Naive thymus-derived CD8-positive, alpha-beta T cell (primary cell): ENCODE data around the gene HDAC4. TPM values are rescaled to one million over a fixed set of nuclear protein-coding genes. Genes with fewer than 3 reads are reported as not detected.

Source experiments
- ATAC-seq, 2 donors: fragments of 150-1000 bp; cut with Tn5 transposase in 1 of 2; sonication (Bioruptor Pico), chemical (Tn5 transposase) in 1 of 2; 1 replicate in 1 of 2; 2 replicates in 1 of 2; pipeline ENCODE4 v1.10.0; 2021; ENCODE audit warnings: mild to moderate bottlenecking in 2 of 2, moderate library complexity in 2 of 2
- POLR2A ChIA-PET: fragments of 350-600 bp; sonication (Branson Sonifier 250); formaldehyde crosslinking; loops from one replicate; lab custom pipeline; 2021; ENCODE audit warnings: antibody characterized with exemption; lab: Charles Lee
- DNase-seq, 10 donors: peaks; one replicate each; pipeline versions ENCODE4 v3.0.0 to v3.0.0-alpha.2; 2020 to 2022
- H3K27ac Mint-ChIP-seq, 10 donors: one replicate each; pipeline ENCODE4 v1.8.0; 2020 to 2022; ENCODE audit warnings: mild to moderate bottlenecking in 10 of 10, mixed read lengths in 10 of 10, moderate library complexity in 4 of 10, inconsistent platforms in 1 of 10
- H3K27me3 Mint-ChIP-seq, 5 donors: one replicate each; pipeline ENCODE4 v1.8.0; 2021 to 2022; ENCODE audit warnings: mixed read lengths in 5 of 5
- H3K36me3 Mint-ChIP-seq, 3 donors: one replicate each; pipeline ENCODE4 v1.8.0; 2020 to 2022; ENCODE audit warnings: mixed read lengths in 3 of 3, mild to moderate bottlenecking in 2 of 3, inconsistent platforms in 1 of 3
- H3K4me1 Mint-ChIP-seq, 4 donors: one replicate each; pipeline ENCODE4 v1.8.0; 2021 to 2022; ENCODE audit warnings: mixed read lengths in 4 of 4
- H3K4me3 Mint-ChIP-seq, 10 donors: one replicate each; pipeline ENCODE4 v1.8.0; 2020 to 2022; ENCODE audit warnings: mild to moderate bottlenecking in 10 of 10, mixed read lengths in 10 of 10, moderate library complexity in 6 of 10, inconsistent platforms in 1 of 10
- H3K9me3 Mint-ChIP-seq, 9 donors: one replicate each; pipeline ENCODE4 v1.8.0; 2020 to 2022; ENCODE audit warnings: mixed read lengths in 9 of 9, mild to moderate bottlenecking in 3 of 9, inconsistent platforms in 1 of 9, moderate library complexity in 1 of 9
- polyA plus RNA-seq, 3 donors: library from polyadenylated mRNA; unstranded; fragments of 300-500 nt; fragmentation: Illumina TruSeq; gene quantifications; one replicate each; pipeline ENCODE4 v1.2.3, GENCODE V29; 2021
- total RNA-seq, 8 experiments: library from RNA in 2 of 8; stranded (reverse) in 2 of 8; gene quantifications; one replicate each; pipeline ENCODE4 v1.2.3 and lab custom pipeline; 2021 to 2026

Gene HDAC4
- total and polyA plus RNA-seq, 5 experiments from 2014 or later: 2.8 to 37.3 (median 10.1) TPM

DNA sequence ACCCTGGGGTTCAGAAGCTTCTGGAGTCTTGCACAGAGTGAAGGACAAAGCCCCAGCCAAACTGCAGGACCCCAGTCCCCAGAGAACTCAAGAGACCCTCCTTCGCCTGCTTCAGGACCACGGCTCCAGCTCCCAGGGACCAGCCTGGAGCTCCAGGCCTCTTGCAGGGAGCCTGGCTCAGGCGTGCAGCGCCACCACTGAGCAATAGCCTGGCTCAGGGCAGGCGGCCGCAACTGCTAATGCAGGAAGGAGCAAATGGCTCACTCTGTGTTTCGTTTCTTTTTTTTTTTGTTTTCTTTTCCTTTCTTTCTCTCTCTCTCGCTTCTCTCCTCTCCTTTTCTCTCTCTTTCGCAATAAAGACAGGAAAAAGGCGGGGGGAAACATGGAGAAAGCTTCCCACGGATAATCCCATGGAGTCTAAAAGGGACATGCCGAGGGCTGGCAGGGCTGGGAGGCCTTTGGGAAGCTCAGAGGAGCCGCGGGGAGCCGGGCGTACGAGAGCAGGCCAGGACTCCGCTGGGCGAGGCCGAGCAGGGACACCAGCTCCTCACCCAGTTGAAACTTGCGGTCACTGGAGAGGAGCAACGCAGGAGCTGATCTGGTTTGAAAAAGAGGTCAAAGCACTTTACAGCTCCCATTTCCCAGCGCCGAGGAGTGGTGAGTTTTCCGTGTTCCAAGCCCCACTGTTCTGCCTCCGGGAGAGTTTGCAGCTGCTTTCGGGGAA lies 308.1 kb downstream of the HDAC4 start:
- Mint-ChIP-seq H3K36me3 (peaks cover 4 to 28% (median 12%) of the 10 kb centered on the region in 3 donors), H3K4me1 (no peaks in the 10 kb centered on the region), H3K9me3 (no peaks in the 10 kb centered on the region), H3K27me3 (no peaks in the 10 kb centered on the region), H3K4me3 (no peak overlapping the region), H3K27ac (no peak overlapping the region)
- POLR2A ChIA-PET: no interaction called here
- no peak for ATAC-seq
- DNase-seq: no peak

DNA sequence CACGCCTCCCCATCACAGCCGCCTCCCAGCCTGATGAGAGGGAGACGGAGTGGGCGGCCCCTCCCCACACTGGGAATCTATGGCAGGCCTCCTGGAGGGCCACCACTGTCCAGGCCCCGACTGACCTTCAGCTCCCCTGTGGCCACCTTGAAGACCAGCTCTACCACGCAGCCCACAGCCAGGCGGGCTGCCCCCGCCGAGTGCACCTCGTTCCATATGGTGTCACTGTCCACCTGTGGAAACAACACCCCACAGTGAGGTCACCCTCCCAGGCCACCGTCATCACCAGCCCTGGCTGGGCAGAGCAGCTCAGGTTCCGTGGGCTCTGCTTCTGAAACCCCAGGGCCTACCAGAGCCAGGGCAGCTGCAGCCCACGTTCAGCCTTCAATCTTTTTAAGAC lies 310.9 kb downstream of the HDAC4 start:
- no peak overlapping the region for H3K27ac Mint-ChIP-seq
- H3K36me3 Mint-ChIP-seq: peaks cover 4 to 30% (median 12%) of the 10 kb centered on the region in 3 donors
- H3K4me1 Mint-ChIP-seq: peaks cover 0 to 5% (median 0%) of the 10 kb centered on the region in 4 donors
- POLR2A ChIA-PET: no interaction called here
- no peaks in the 10 kb centered on the region for H3K9me3 Mint-ChIP-seq
- ATAC-seq: no peak
- H3K27me3 Mint-ChIP-seq: no peaks in the 10 kb centered on the region
- H3K4me3 Mint-ChIP-seq: no peak overlapping the region
- DNase-seq: no peak

DNA sequence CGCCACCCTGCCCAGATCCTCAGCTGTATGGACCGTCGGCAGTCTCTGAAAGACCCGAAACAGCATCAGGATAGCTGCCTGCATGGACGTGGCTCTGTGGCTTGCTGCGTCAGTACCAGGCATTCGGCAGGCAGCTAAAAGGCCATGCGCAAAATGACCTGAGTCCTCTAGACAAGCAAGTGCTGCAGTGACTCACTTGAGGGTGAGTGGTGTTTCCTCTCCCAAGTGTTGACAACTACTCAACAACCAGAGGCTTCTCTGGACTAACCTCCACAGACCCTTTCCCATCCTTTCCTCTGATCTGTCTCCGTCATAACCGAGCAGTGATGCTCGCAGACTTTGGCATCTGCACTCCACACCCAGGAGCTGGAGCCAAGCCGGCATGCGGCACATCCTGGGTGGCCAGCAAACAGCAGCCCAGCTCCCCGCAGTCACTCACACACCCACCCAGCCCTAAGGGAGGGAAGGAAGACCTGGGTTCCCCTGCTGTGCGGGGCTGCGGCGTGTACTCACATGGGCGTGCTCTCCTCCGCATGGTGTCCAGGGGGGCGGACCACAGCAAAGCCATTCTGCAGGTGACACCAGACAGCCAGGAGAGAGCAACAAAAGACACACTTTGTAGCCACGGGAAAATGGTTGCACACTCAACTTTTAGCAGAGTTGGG lies 313.6 kb downstream of the HDAC4 start:
- peaks cover 0 to 10% (median 0%) of the 10 kb centered on the region in 4 donors for H3K4me1 Mint-ChIP-seq
- ATAC-seq (no peak), DNase-seq (no peak)
- H3K9me3 Mint-ChIP-seq: no peaks in the 10 kb centered on the region
- H3K27ac Mint-ChIP-seq: peak overlapping the region in 1 of 10 donors; percentile 43
- POLR2A ChIA-PET: no interaction called here
- H3K36me3 Mint-ChIP-seq: peaks cover 4 to 31% (median 12%) of the 10 kb centered on the region in 3 donors
- no peaks in the 10 kb centered on the region for H3K27me3 Mint-ChIP-seq
- no peak overlapping the region for H3K4me3 Mint-ChIP-seq

DNA sequence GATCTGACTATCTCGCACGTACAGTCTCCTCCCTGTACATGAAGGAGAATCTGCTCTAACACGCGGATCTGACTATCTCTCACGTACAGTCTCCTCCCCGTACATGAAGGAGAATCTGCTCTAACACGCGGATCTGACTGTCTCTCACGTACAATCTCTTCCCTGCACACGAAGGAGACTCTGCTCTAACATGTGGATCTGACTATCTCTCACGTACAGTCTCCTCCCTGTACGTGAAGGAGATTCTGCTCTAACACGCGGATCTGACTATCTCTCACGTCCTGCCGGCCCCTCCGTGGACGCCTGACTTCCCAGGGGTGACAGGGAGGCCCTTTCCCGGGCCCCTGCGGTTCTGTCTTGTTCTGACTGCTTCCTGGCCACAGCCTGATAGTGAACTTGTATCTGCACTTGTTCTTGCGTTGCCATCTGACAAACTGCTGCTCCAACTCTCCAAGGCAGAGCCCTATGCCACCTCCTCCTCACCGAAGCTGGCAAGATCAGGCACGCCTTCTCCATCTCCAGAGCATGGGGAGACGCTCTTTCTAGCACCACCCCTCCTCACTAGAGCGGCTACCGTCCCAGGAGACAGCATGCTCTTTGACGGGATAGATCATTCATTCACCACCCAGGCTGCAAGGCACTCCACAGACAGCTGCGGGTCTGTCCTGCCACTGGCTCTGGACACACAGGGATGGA lies 314.3 kb downstream of the HDAC4 start:
- DNase-seq (no peak), ATAC-seq (no peak)
- no peak overlapping the region for H3K4me3 Mint-ChIP-seq
- no peaks in the 10 kb centered on the region for H3K27me3 Mint-ChIP-seq
- H3K27ac Mint-ChIP-seq: peak overlapping the region in 5 of 10 donors; percentile 4 to 87 (median 66)
- no peaks in the 10 kb centered on the region for H3K9me3 Mint-ChIP-seq
- POLR2A ChIA-PET: no interaction called here
- H3K36me3 Mint-ChIP-seq: peaks cover 4 to 32% (median 12%) of the 10 kb centered on the region in 3 donors
- peaks cover 0 to 10% (median 0%) of the 10 kb centered on the region in 4 donors for H3K4me1 Mint-ChIP-seq

DNA sequence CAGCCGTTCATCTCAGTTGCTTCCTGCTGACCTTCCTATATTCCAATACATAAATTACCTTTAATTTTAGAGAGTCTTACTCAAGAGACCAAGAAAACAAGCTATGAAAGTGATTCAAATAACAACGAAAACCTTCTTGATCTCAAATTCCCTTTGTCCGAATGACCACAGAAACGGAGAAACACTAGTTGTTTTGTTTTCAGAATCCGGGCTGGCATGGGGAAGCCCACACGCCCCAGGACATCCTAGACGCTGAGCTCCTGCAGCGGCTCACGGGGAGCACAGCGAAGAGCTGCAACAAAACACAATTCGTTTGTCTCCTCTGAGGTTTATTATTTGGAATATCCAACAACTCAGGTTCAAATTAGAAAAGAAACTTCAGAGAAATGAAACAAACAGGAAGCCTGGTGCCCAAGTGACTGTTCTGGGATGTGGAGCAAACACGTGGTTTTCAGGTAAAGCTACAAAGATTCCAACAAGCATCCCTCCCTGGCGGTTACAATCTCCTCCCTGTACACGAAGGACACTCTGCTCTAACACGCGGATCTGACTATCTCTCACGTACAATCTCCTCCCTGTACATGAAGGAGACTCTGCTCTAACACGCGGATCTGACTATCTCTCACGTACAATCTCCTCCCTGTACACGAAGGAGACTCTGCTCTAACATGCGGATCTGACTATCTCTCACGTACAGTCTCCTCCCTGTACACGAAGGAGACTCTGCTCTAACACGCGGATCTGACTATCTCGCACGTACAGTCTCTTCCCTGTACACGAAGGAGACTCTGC lies 315.4 kb downstream of the HDAC4 start:
- H3K27ac Mint-ChIP-seq: peak overlapping the region in 3 of 10 donors; percentile 53 to 79 (median 63)
- no peak overlapping the region for H3K4me3 Mint-ChIP-seq
- POLR2A ChIA-PET: no interaction called here
- ATAC-seq (no peak), DNase-seq (no peak)
- H3K36me3 Mint-ChIP-seq: peaks cover 4 to 34% (median 15%) of the 10 kb centered on the region in 3 donors
- peaks cover 0 to 10% (median 0%) of the 10 kb centered on the region in 4 donors for H3K4me1 Mint-ChIP-seq
- H3K9me3 Mint-ChIP-seq: no peaks in the 10 kb centered on the region
- no peaks in the 10 kb centered on the region for H3K27me3 Mint-ChIP-seq

DNA sequence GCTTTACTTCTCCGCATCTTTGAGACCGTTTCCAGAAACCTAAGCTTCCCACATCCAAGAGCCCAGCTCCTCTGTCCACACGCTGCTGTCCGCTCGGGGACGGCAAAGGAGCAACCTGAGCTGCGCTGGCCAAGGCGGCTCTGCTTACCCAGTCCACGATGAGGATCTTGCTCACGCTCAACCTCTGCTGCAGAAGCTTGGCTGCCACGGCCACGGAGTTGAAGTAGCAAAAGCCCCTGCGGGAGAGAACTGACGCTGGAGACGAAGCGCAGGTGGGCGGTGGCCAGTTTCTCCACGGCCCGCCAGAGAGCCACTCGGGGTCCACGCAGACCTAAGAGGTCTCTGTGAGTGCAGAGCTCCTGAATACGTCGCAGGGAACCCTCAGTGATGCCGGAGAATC lies 316.8 kb downstream of the HDAC4 start:
- Mint-ChIP-seq H3K27me3 (no peaks in the 10 kb centered on the region), H3K9me3 (no peaks in the 10 kb centered on the region), H3K4me3 (no peak overlapping the region), H3K27ac (peak overlapping the region in 1 of 10 donors; percentile 63), H3K36me3 (peaks cover 4 to 39% (median 14%) of the 10 kb centered on the region in 3 donors), H3K4me1 (peaks cover 0 to 10% (median 0%) of the 10 kb centered on the region in 4 donors)
- POLR2A ChIA-PET: no interaction called here
- DNase-seq: no peak
- ATAC-seq: no peak

DNA sequence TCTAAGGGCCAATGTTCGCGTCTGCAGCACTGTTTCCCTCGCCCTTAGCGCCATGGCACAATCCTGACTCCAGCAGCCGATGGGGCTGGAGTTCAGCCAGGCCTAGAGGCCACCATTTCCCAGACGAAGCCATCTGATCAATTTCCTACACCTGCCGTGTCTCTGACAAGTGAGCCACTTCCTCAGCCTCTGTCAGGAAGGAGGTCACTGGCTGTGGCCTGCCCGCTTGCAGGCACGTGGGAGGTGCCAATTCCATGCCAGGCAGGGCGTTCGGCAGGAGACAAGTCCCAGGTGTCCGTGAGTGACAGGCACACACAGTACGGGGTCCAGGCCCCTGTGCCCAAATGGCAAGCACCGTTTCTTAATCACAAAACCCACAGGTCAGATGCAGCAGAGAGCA lies 318.4 kb downstream of the HDAC4 start:
- no peak overlapping the region for H3K4me3 Mint-ChIP-seq
- peaks cover 0 to 45% (median 11%) of the 10 kb centered on the region in 3 donors for H3K36me3 Mint-ChIP-seq
- no peaks in the 10 kb centered on the region for H3K9me3 Mint-ChIP-seq
- H3K4me1 Mint-ChIP-seq: peaks cover 0 to 10% (median 0%) of the 10 kb centered on the region in 4 donors
- POLR2A ChIA-PET: no interaction called here
- DNase-seq (no peak), ATAC-seq (no peak)
- no peaks in the 10 kb centered on the region for H3K27me3 Mint-ChIP-seq
- H3K27ac Mint-ChIP-seq: no peak overlapping the region

DNA sequence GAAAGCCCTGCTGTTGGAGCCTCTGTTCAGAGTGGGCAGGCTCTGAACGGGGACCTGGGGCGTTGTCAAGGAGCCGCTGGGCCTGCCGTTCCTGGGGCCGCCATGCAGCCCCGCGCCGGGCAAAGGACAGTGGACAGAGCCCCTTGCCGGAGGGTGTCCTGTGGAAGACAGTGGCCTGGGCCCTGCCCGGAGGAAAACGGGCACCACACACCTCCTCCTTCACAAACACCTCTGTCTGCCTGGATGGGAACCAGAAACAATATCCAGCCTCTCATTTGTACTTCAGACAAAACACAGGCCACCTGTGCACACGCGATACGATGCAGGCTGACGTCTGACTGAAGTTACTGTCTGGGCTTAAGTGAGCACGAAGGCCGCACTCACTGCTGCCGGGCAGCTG lies 319.2 kb downstream of the HDAC4 start:
- POLR2A ChIA-PET: no interaction called here
- peaks cover 0 to 53% (median 12%) of the 10 kb centered on the region in 3 donors for H3K36me3 Mint-ChIP-seq
- H3K27me3 Mint-ChIP-seq: no peaks in the 10 kb centered on the region
- H3K4me3 Mint-ChIP-seq: no peak overlapping the region
- ATAC-seq: no peak
- DNase-seq: no peak
- peak overlapping the region in 1 of 10 donors; percentile 73 for H3K27ac Mint-ChIP-seq
- peaks cover 0 to 9% (median 0%) of the 10 kb centered on the region in 4 donors for H3K4me1 Mint-ChIP-seq
- no peaks in the 10 kb centered on the region for H3K9me3 Mint-ChIP-seq

DNA sequence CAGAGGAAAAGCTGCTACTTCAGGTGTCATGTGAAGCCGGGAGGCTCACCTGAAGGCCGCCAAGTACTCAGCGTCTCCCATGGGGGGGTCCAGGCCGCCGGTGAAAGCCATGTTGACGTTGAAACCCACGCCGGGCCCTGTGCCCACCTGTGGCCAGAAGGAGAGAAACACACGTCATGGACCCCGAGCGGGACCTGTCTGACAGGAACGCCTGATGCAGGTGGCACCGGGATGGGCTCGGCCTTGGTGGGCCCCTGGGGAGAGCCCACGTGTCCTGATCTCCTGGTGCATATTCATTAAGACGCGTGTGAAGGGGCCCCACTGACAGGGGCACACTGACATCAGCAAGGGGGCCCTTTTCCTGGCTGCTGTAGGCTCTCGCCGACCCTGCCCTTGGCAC lies 319.8 kb downstream of the HDAC4 start:
- no peaks in the 10 kb centered on the region for H3K27me3 Mint-ChIP-seq
- ATAC-seq: no peak
- no peak overlapping the region for H3K4me3 Mint-ChIP-seq
- POLR2A ChIA-PET: no interaction called here
- DNase-seq: no peak
- H3K36me3 Mint-ChIP-seq: peaks cover 0 to 56% (median 12%) of the 10 kb centered on the region in 3 donors
- H3K27ac Mint-ChIP-seq: peak overlapping the region in 4 of 10 donors; percentile 14 to 71 (median 42)
- no peaks in the 10 kb centered on the region for H3K9me3 Mint-ChIP-seq
- H3K4me1 Mint-ChIP-seq: peaks cover 0 to 7% (median 0%) of the 10 kb centered on the region in 4 donors

DNA sequence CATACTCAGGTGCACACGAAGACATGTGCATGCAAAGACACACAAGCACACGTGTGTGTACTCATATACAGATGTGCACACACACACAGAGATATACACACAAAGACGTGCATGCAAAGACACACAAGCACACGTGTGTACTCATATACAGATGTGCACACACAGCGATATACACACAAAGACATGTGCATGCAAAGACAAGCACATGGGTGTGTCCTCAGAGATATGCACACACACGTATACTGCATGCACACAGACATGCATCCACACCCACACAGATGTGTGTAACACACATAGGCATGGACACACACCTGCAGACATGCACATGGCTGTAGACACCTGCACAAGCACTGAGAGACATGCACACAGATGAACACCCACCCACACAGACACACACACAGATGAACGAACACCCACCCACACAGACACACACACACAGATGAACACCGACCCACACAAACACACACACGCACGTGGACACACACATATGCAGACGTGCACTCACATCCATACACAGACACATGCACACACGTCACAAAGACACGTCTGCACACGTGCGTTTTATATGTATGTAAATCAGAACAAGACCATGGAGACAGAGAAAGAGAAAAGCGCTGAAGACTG lies 321.0 kb downstream of the HDAC4 start:
- DNase-seq (no peak), ATAC-seq (no peak)
- Mint-ChIP-seq H3K9me3 (no peaks in the 10 kb centered on the region), H3K36me3 (peaks cover 0 to 57% (median 12%) of the 10 kb centered on the region in 3 donors), H3K4me1 (peaks cover 0 to 4% (median 0%) of the 10 kb centered on the region in 4 donors), H3K27me3 (no peaks in the 10 kb centered on the region), H3K27ac (no peak overlapping the region), H3K4me3 (no peak overlapping the region)
- POLR2A ChIA-PET: no interaction called here

DNA sequence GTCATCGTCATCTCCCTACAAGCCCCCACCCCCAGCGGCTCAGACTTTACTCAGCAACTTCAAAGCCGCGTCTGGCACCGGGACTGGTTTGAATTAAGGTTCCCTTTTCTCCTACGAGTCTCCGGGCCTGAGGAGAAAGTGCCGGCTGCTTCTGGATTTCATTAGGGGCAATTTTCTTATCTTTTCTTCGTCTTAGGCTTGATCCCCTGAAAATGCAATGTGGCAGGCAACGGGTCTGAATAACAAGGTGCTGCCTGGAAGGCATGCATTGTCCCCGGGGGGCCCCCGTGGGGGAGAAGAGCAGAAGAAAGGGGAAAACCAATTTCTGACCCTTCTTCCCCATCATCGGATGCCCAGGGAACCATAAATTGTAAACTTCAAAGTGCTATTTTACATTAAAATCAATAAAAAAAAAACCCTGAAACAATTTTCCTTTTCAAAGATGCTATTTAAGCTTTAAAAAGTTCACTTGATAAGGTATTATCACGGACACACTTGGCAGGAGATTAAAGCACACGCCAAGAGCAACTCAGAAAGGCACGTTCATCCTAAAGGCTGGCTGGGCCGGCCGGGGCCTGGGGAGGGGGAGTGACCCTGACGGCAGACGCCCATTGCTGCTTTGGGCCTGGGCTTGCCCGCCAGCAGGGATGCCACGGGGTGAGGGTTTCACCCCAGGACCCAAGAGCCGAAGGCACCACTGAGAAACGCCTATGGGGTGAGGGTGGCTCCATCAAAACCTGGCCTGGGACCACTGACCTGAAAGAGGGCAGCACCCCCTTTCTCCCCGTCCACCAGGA lies 322.5 kb downstream of the HDAC4 start:
- DNase-seq: no peak
- H3K27ac Mint-ChIP-seq: no peak overlapping the region
- no peak overlapping the region for H3K4me3 Mint-ChIP-seq
- no peaks in the 10 kb centered on the region for H3K4me1 Mint-ChIP-seq
- POLR2A ChIA-PET: no interaction called here
- no peak for ATAC-seq
- no peaks in the 10 kb centered on the region for H3K9me3 Mint-ChIP-seq
- peaks cover 0 to 60% (median 15%) of the 10 kb centered on the region in 3 donors for H3K36me3 Mint-ChIP-seq
- H3K27me3 Mint-ChIP-seq: no peaks in the 10 kb centered on the region
